PC-9 (cell line): Measurements from ENCODE around the gene SMIM10L2A.

Source experiments
- CTCF ChIP-seq: fragments of 200-600 bp; sonication (generic); conservative IDR thresholded peaks from 2 replicates; pipeline ENCODE4 v1.6.1; 2017; ENCODE audit warnings: mixed run types, antibody characterized with exemption, mild to moderate bottlenecking, moderate library complexity
- EZH2 ChIP-seq: fragments of 200-600 bp; sonication (generic); IDR thresholded peaks from 2 replicates; pipeline ENCODE4 v1.8.0; 2017; ENCODE audit warnings: antibody characterized with exemption, low read depth

GRCh38 chrX:135463937-135464336 is 42.2 kb downstream of the SMIM10L2A start:
- TF ChIP-seq CTCF (no peak; the same call in 1 of the 2 replicates), EZH2 (no peak)
